SK-N-SH (cell line): ENCODE measurements around the gene ENTPD8. TPM values are rescaled to one million over a fixed set of nuclear protein-coding genes. Genes with fewer than 3 reads are reported as not detected.
A peak's percentile ranks its signal among the peaks of the same experiment; 100 is the strongest.

Source experiments
- CTCF ChIA-PET: fragments of 300-600, 350-600 bp; formaldehyde crosslinking; extraction: SDS; loops from one replicate; lab custom pipeline; 2021; lab: Yijun Ruan, JAX
- POLR2A ChIA-PET: fragments of 350-600 bp; sonication (Branson Sonifier 250); formaldehyde crosslinking; extraction: SDS; loops from one replicate; lab custom pipeline; 2020; ENCODE audit warnings: antibody characterized with exemption, inconsistent platforms; lab: Yijun Ruan, JAX
- DNase-seq: peaks from one replicate; pipeline ENCODE4 v3.0.0; 2012
- H2AFZ ChIP-seq: fragments of 200-600 bp; sonication (generic); 2 replicates; pipeline ENCODE4 v1.8.1; 2016; ENCODE audit warnings: antibody characterized with exemption, mild to moderate bottlenecking, low read depth
- H3F3A ChIP-seq: fragments of 200-600 bp; sonication (generic); replicated peaks from 2 replicates; pipeline ENCODE3; 2016; ENCODE audit warnings: antibody characterized with exemption, mild to moderate bottlenecking; ENCODE audit not compliant: insufficient read depth
- H3K27ac ChIP-seq, 2 experiments: fragments of 200-500 bp in 1 of 2; fragments of 200-600 bp in 1 of 2; sonication (Bioruptor generic) in 1 of 2; sonication (generic), shearing (Covaris generic) in 1 of 2; 2 replicates each; pipeline versions ENCODE4 v1.5.1 to v1.6.1; 2014 to 2016; ENCODE audit warnings: low read depth in 2 of 2, inconsistent platforms in 1 of 2, low read length in 1 of 2, mild to moderate bottlenecking in 1 of 2, mixed read lengths in 1 of 2
- H3K27me3 ChIP-seq: fragments of 200-600 bp; sonication (generic), shearing (Covaris generic); 2 replicates; pipeline ENCODE4 v1.6.1; 2016; ENCODE audit warnings: mixed run types; ENCODE audit not compliant: insufficient read depth
- H3K36me3 ChIP-seq, 2 experiments: fragments of 200-500 bp in 1 of 2; fragments of 200-600 bp in 1 of 2; sonication (Bioruptor generic) in 1 of 2; sonication (generic) in 1 of 2; replicated peaks in 1 of 2; 2 replicates each; pipeline versions ENCODE3 to v1.5.1; 2014 to 2016; ENCODE audit warnings: low read length in 1 of 2, mild to moderate bottlenecking in 1 of 2; ENCODE audit not compliant: insufficient read depth in 2 of 2, control insufficient read depth in 1 of 2
- H3K4me1 ChIP-seq, 2 experiments: fragments of 200-500 bp in 1 of 2; fragments of 200-600 bp in 1 of 2; sonication (Bioruptor generic) in 1 of 2; sonication (generic), shearing (Covaris generic) in 1 of 2; 2 replicates each; pipeline versions ENCODE4 v1.5.1 to v1.6.1; 2014 to 2016; ENCODE audit warnings: low read depth in 1 of 2, low read length in 1 of 2, mixed run types in 1 of 2; ENCODE audit not compliant: insufficient read depth in 2 of 2, control insufficient read depth in 1 of 2
- H3K4me2 ChIP-seq: fragments of 200-600 bp; sonication (generic), shearing (Covaris generic); 2 replicates; pipeline ENCODE4 v1.6.1; 2017; ENCODE audit warnings: mixed run types
- H3K4me3 ChIP-seq, 2 experiments: fragments of 200-500 bp in 1 of 2; fragments of 200-600 bp in 1 of 2; sonication (Bioruptor generic) in 1 of 2; sonication (generic), shearing (Covaris generic) in 1 of 2; 2 replicates each; pipeline versions ENCODE4 v1.5.1 to v1.8.1; 2014 to 2016; ENCODE audit warnings: low read depth in 2 of 2, inconsistent platforms in 1 of 2, low read length in 1 of 2, mild to moderate bottlenecking in 1 of 2, mixed read lengths in 1 of 2, moderate library complexity in 1 of 2
- H3K79me2 ChIP-seq: fragments of 200-600 bp; sonication (generic); 2 replicates; pipeline ENCODE4 v1.8.1; 2017; ENCODE audit warnings: mild to moderate bottlenecking; ENCODE audit not compliant: insufficient read depth
- H3K9ac ChIP-seq: fragments of 200-600 bp; sonication (generic); 2 replicates; pipeline ENCODE4 v1.6.1; 2017; ENCODE audit warnings: mixed run types
- H3K9me2 ChIP-seq: fragments of 200-600 bp; sonication (generic); 2 replicates; pipeline ENCODE4 v1.6.1; 2017; ENCODE audit warnings: mixed run types
- H3K9me3 ChIP-seq: fragments of 200-600 bp; sonication (generic); 2 replicates; pipeline ENCODE4 v1.6.1; 2017; ENCODE audit warnings: mixed run types, mild to moderate bottlenecking, moderate library complexity
- H4K20me1 ChIP-seq: fragments of 200-600 bp; sonication (generic); 2 replicates; pipeline ENCODE4 v1.6.1; 2017; ENCODE audit warnings: mild to moderate bottlenecking, mixed run types; ENCODE audit not compliant: insufficient read depth
- CHD2 ChIP-seq: fragments of 150-350 bp; IDR thresholded peaks from 2 replicates; pipeline ENCODE4 v1.6.1; 2018; ENCODE audit warnings: low read length; ENCODE audit not compliant: partially characterized antibody
- ELF1 ChIP-seq: IDR thresholded peaks from 2 replicates; pipeline ENCODE4 v1.4.0; 2012
- EZH2phosphoT487 ChIP-seq: fragments of 200-600 bp; sonication (generic); IDR thresholded peaks from 2 replicates; pipeline ENCODE4 v1.6.1; 2017; ENCODE audit warnings: low read depth, mixed run types, mild to moderate bottlenecking, antibody characterized with exemption, moderate library complexity, borderline replicate concordance
- GATA2 ChIP-seq: sonication (generic); formaldehyde crosslinking; IDR thresholded peaks from 2 replicates; pipeline ENCODE4 v1.5.0; 2020; ENCODE audit warnings: mild to moderate bottlenecking, missing genetic modification reagents
- MXI1 ChIP-seq: IDR thresholded peaks from 2 replicates; pipeline ENCODE4 v1.6.1; 2012; ENCODE audit warnings: mild to moderate bottlenecking, low read depth, low read length, improper control_type of control experiment
- RAD21 ChIP-seq: IDR thresholded peaks from 2 replicates; pipeline ENCODE4 v1.6.1; 2012; ENCODE audit warnings: mild to moderate bottlenecking, low read length
- RCOR1 ChIP-seq: fragments of 150-350 bp; IDR thresholded peaks from 2 replicates; pipeline ENCODE4 v1.6.1; 2017; ENCODE audit warnings: antibody characterized with exemption, low read length
- REST ChIP-seq: IDR thresholded peaks from 2 replicates; pipeline ENCODE4 v1.6.1; 2012; ENCODE audit warnings: mild to moderate bottlenecking, low read depth, low read length, moderate library complexity
- SIN3A ChIP-seq: IDR thresholded peaks from 2 replicates; pipeline ENCODE4 v1.6.1; 2012; ENCODE audit warnings: low read depth, mild to moderate bottlenecking, low read length, moderate library complexity, borderline replicate concordance
- USF2 ChIP-seq: fragments of 150-350 bp; IDR thresholded peaks from 2 replicates; pipeline ENCODE4 v1.6.1; 2017; ENCODE audit warnings: antibody characterized with exemption, low read length, low read depth, borderline replicate concordance
- WGBS: methylation state at CpG from one replicate; pipeline ENCODE4 v1.1.6; 2017; ENCODE audit warnings: low lambda C conversion rate; 5-methylcytosine and 5-hydroxymethylcytosine counted together
- polyA plus RNA-seq, 3 experiments: library from polyadenylated mRNA; depleted of rRNA; stranded (reverse); fragments of >200 nt; gene quantifications; 2 replicates each; pipeline ENCODE4 v1.2.3, GENCODE V29; 2012
- TF ChIP-seq, protein P1 (sequence below): fragments of 150-350 bp; IDR thresholded peaks from 2 replicates; pipeline ENCODE4 v1.6.1; 2016; ENCODE audit warnings: mild to moderate bottlenecking, low read depth, low read length

ENTPD8 gene
- polyA plus RNA-seq, 1 of the 3 experiments (the other 2 are of a cell fraction), result 0.30 TPM

DNA sequence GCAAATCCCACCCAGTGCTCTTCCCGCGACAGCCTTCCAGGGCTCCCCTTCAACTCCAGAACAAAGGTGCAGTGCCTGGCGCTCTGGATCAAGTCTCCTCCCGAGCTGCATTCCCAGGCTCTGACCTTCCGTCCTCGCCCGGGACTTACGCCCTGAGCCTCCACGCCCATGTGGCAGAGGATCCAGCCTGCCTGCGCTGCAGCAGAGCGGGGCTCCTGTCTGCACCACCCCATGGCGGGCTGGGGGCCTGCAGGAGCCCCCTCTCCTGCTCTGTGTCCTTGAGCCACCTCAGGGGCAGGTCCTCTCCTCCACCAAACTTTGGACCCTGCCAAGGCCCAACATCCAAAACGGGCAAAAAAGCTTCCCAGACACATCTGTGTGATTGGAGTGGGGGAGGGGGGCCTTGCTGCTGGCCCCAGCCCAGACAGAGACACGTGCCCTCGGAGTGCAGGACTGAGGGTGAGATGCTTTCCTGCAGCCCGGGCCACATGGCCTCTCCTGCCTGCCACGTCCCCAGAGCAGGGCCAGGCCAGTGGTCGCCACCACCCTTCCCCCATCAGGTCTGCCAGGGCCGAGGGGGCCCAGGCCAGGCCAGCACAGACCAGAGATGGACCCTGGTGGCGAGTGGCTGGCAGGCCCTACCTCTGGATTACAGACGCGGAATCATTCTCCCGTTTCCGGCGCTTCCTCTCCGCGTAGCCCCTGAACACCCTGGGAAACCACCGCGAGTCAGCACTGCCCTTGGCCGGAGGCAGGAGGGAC is 13.6 kb upstream of the ENTPD8 start:
- no peak overlapping the region for H3K4me2 ChIP-seq
- WGBS, result 98% methylated on average over 19 of the region's 30 CpGs
- DNase-seq, result peak; percentile 75

DNA sequence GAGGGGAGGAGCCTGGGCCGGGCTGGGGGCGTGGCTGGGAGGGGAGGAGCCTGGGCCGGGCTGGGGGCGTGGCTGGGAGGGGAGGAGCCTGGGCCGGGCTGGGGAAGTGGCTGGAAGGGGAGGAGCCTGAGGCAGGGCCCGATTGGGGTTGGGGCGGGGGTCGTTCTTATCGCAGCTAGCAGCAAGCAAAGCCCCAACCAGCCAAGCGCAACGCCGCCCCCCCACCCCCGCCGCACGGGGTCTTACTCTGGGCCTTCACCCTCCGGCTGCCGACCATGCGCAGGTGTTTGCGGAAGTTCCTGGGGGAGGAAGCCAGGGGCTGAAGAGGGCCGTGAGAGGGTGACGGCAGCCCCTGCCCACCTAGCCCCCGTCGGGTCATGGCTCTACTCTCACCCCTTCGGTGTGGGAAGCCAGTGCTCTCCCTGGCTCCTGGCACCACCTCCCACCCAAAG is 13.0 kb upstream of the ENTPD8 start:
- TF ChIP-seq REST (no peak), RCOR1 (no peak), GATA2 (CRISPR knock-in tag) (no peak), SIN3A (no peak), USF2 (no peak)
- TF ChIP-seq, protein P1, sequence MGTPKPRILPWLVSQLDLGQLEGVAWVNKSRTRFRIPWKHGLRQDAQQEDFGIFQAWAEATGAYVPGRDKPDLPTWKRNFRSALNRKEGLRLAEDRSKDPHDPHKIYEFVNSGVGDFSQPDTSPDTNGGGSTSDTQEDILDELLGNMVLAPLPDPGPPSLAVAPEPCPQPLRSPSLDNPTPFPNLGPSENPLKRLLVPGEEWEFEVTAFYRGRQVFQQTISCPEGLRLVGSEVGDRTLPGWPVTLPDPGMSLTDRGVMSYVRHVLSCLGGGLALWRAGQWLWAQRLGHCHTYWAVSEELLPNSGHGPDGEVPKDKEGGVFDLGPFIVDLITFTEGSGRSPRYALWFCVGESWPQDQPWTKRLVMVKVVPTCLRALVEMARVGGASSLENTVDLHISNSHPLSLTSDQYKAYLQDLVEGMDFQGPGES, result no peak
- Histone ChIP-seq H3K9me2 (no peaks in the 10 kb centered on the region), H3K4me3 (no peak overlapping the region), H4K20me1 (peaks cover 16% of the 10 kb centered on the region), H3K27ac (peak overlapping the region in 1 of 2 experiments; percentile 83; a peak in 2 of 4 replicates), H3K9ac (no peak overlapping the region), H3K36me3 (peaks cover 3 to 40% of the 10 kb centered on the region in 2 experiments), H3K4me2 (no peak overlapping the region), H3F3A (no peaks in the 10 kb centered on the region), H3K27me3 (no peaks in the 10 kb centered on the region), H3K79me2 (peaks cover 10% of the 10 kb centered on the region; the same call in 1 of the 2 replicates), H2AFZ (no peak overlapping the region), H3K4me1 (peaks cover 14 to 46% of the 10 kb centered on the region in 2 experiments), H3K9me3 (no peaks in the 10 kb centered on the region)
- POLR2A ChIA-PET, result no interaction called here
- DNase-seq, result peak; percentile 79
- CTCF ChIA-PET, result interaction anchor here (0.7 to 5.7 kb wide), 2 partner anchors 10 to 33 kb away, joined by 3 to 53 read pairs; partner anchors contain the start of gene ENTPD8
- WGBS, result 73% methylated on average over 9 of the region's 24 CpGs

More for the DNA sequence above, 13.6 kb upstream of the ENTPD8 start:
- POLR2A ChIA-PET, result no interaction called here
- no peaks in the 10 kb centered on the region for H3K27me3 ChIP-seq
- H3F3A ChIP-seq, result no peaks in the 10 kb centered on the region
- H3K9ac ChIP-seq, result no peak overlapping the region
- H2AFZ ChIP-seq, result no peak overlapping the region
- no peak overlapping the region for H3K4me3 ChIP-seq
- peaks cover 10% of the 10 kb centered on the region; the same call in 1 of the 2 replicates for H3K79me2 ChIP-seq
- H3K9me3 ChIP-seq, result no peaks in the 10 kb centered on the region
- CTCF ChIA-PET, result interaction anchor here (1.1 to 5.7 kb wide), 4 partner anchors 10 to 153 kb away, joined by 3 to 53 read pairs (median 8); partner anchors contain the start of genes ENTPD8, EXD3, NOXA1 and NRARP
- peak overlapping the region in 1 of 2 experiments; percentile 83; a peak in 2 of 4 replicates for H3K27ac ChIP-seq
- H3K36me3 ChIP-seq, result peaks cover under 1 to 34% of the 10 kb centered on the region in 2 experiments
- peak; percentile 96 for TF ChIP-seq MXI1
- peak; percentile 79 for TF ChIP-seq CHD2
- peak; percentile 22; the same call in 1 of the 2 replicates for TF ChIP-seq RAD21
- TF ChIP-seq EZH2phosphoT487, result no peak
- 0 out of 2 replicates have a peak, but pooled peaks have one; percentile 12 for TF ChIP-seq RCOR1
- peak; percentile 16; the same call in 1 of the 2 replicates for TF ChIP-seq USF2
- no peak for TF ChIP-seq ELF1
- peaks cover 16% of the 10 kb centered on the region for H4K20me1 ChIP-seq
- no peaks in the 10 kb centered on the region for H3K9me2 ChIP-seq
- H3K4me1 ChIP-seq, result peaks cover 18 to 50% of the 10 kb centered on the region in 2 experiments
